Neural cell (in vitro differentiated cells): Measurements from ENCODE around the gene ARPC4. TPM values are rescaled to one million over a fixed set of nuclear protein-coding genes. Genes with fewer than 3 reads are reported as not detected.

Experiments
- H2AFZ ChIP-seq: fragments of 200-600, 300-800 bp; sonication (generic), shearing (Covaris generic); 2 replicates; pipeline ENCODE4 v1.6.0; 2014; ENCODE audit warnings: low read depth, mild to moderate bottlenecking, antibody characterized with exemption, low read length, moderate library complexity
- H3F3A ChIP-seq: fragments of 200-600 bp; shearing (Covaris generic); 2 replicates; pipeline ENCODE4 v1.6.1; 2016; ENCODE audit warnings: mild to moderate bottlenecking, moderate library complexity, mixed read lengths, antibody characterized with exemption, low read length; ENCODE audit not compliant: insufficient read depth, poor library complexity, severe bottlenecking
- H3K27ac ChIP-seq: fragments of 200-600, 300-800 bp; sonication (generic), shearing (Covaris generic); 2 replicates; pipeline ENCODE4 v1.5.1; 2014; ENCODE audit warnings: mild to moderate bottlenecking, low read length, moderate library complexity
- H3K27me3 ChIP-seq: fragments of 300-800, 200-600 bp; sonication (generic), shearing (Covaris generic); 2 replicates; pipeline ENCODE4 v1.6.0; 2014; ENCODE audit warnings: mild to moderate bottlenecking, low read depth, low read length, moderate library complexity; ENCODE audit not compliant: insufficient read depth
- H3K36me3 ChIP-seq: fragments of 300-800, 200-600 bp; sonication (generic), shearing (Covaris generic); 2 replicates; pipeline ENCODE4 v1.5.1; 2014; ENCODE audit warnings: mild to moderate bottlenecking, antibody characterized with exemption, low read length, moderate library complexity; ENCODE audit not compliant: insufficient read depth
- H3K4me2 ChIP-seq: fragments of 300-800, 200-600 bp; sonication (generic), shearing (Covaris generic); 2 replicates; pipeline ENCODE4 v1.6.0; 2014; ENCODE audit warnings: mild to moderate bottlenecking, low read length
- H3K4me3 ChIP-seq: fragments of 300-800, 200-600 bp; sonication (generic), shearing (Covaris generic); 2 replicates; pipeline ENCODE4 v1.5.1; 2014; ENCODE audit warnings: mild to moderate bottlenecking, low read length, moderate library complexity
- H3K79me2 ChIP-seq: fragments of 200-600 bp; shearing (Covaris generic); replicated peaks from 2 replicates; pipeline ENCODE4 v1.6.0; 2014; ENCODE audit warnings: mild to moderate bottlenecking, low read length, moderate library complexity; ENCODE audit not compliant: insufficient read depth
- H3K9ac ChIP-seq: fragments of 300-800, 200-600 bp; sonication (generic), shearing (Covaris generic); 2 replicates; pipeline ENCODE4 v1.6.1; 2016; ENCODE audit warnings: mild to moderate bottlenecking, low read length, mixed read lengths
- H3K9me2 ChIP-seq: fragments of 200-600 bp; shearing (Covaris generic); 2 replicates; pipeline ENCODE4 v1.6.1; 2016; ENCODE audit warnings: mild to moderate bottlenecking, low read length, mixed read lengths; ENCODE audit not compliant: insufficient read depth
- H3K9me3 ChIP-seq: fragments of 200-600, 300-800 bp; sonication (generic), shearing (Covaris generic); 2 replicates; pipeline ENCODE4 v1.6.1; 2016; ENCODE audit warnings: mild to moderate bottlenecking, mixed run types, low read length, moderate library complexity, mixed read lengths
- H4K20me1 ChIP-seq: fragments of 200-600 bp; shearing (Covaris generic); 2 replicates; pipeline ENCODE4 v1.6.1; 2016; ENCODE audit warnings: mild to moderate bottlenecking, mixed run types; ENCODE audit not compliant: insufficient read depth
- EP300 ChIP-seq: fragments of 450-650 bp; conservative IDR thresholded peaks from 2 replicates; pipeline ENCODE4 v1.6.1; 2014; ENCODE audit warnings: antibody characterized with exemption, mild to moderate bottlenecking, moderate library complexity; ENCODE audit not compliant: poor library complexity, severe bottlenecking
- EZH2 ChIP-seq: fragments of 200-600, 300-800 bp; shearing (Covaris generic), sonication (generic); IDR thresholded peaks from 2 replicates; pipeline ENCODE4 v1.6.1; 2014; ENCODE audit warnings: antibody characterized with exemption, low read length, borderline replicate concordance, mild to moderate bottlenecking; ENCODE audit not compliant: insufficient read depth, poor library complexity, severe bottlenecking
- MXI1 ChIP-seq: fragments of 450-650 bp; conservative IDR thresholded peaks from 2 replicates; pipeline ENCODE4 v1.6.1; 2014; ENCODE audit warnings: antibody characterized with exemption, mild to moderate bottlenecking; ENCODE audit not compliant: poor library complexity, severe bottlenecking
- POLR2AphosphoS5 ChIP-seq: IDR thresholded peaks from 2 replicates; pipeline ENCODE4 v1.6.1; 2012
- RAD21 ChIP-seq: fragments of 450-650 bp; conservative IDR thresholded peaks from 2 replicates; pipeline ENCODE4 v1.6.1; 2014; ENCODE audit warnings: antibody characterized with exemption, mild to moderate bottlenecking, moderate library complexity
- SMC3 ChIP-seq: fragments of 450-650 bp; conservative IDR thresholded peaks from 2 replicates; pipeline ENCODE4 v1.6.1; 2014; ENCODE audit warnings: antibody characterized with exemption, mild to moderate bottlenecking, moderate library complexity; ENCODE audit not compliant: poor library complexity
- TAF1 ChIP-seq: IDR thresholded peaks from 2 replicates; pipeline ENCODE4 v1.6.1; 2012; ENCODE audit warnings: low read depth
- polyA plus RNA-seq: library from polyadenylated mRNA; depleted of rRNA; stranded (reverse); fragments of >200 nt; gene quantifications from 2 replicates; pipeline ENCODE4 v1.2.3, GENCODE V29; 2014
- TF ChIP-seq, protein P1 (sequence below): IDR thresholded peaks from 2 replicates; pipeline ENCODE4 v1.6.1; 2012; ENCODE audit warnings: borderline replicate concordance
- TF ChIP-seq, protein P2 (sequence below): fragments of 450-650 bp; IDR thresholded peaks from 2 replicates; pipeline ENCODE4 v1.5.1; 2014; ENCODE audit warnings: antibody characterized with exemption, mild to moderate bottlenecking, moderate library complexity; ENCODE audit not compliant: poor library complexity, severe bottlenecking

The ARPC4 gene
- polyA plus RNA-seq, 1 donor from 2014 or later, result 179 TPM

DNA sequence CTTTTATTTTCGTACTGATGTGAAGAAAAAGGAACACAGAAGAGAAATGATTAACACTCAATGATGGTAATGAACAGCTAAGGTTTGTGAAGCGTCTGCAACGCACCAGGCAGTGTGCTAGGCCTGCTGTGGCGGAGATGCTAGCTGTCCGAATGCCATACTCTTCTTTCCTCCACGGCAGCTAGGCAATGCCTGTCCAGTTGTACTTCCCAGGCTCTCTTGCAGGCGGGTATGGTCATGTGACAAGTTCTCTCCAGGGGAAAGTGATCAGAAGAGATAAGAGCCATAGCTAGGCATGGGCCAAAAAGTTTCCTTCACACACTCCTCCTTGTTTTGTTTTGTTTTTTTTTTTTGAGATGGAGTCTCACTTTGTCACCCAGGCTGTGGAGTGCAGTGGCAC is 7.3 kb upstream of the ARPC4 start:
- H3K9me2 ChIP-seq, result no peaks in the 10 kb centered on the region
- H3F3A ChIP-seq, result no peaks in the 10 kb centered on the region
- H3K9me3 ChIP-seq, result no peaks in the 10 kb centered on the region
- H3K36me3 ChIP-seq, result peaks cover under 1% of the 10 kb centered on the region
- TF ChIP-seq POLR2AphosphoS5, result no peak
- TF ChIP-seq, protein P1, sequence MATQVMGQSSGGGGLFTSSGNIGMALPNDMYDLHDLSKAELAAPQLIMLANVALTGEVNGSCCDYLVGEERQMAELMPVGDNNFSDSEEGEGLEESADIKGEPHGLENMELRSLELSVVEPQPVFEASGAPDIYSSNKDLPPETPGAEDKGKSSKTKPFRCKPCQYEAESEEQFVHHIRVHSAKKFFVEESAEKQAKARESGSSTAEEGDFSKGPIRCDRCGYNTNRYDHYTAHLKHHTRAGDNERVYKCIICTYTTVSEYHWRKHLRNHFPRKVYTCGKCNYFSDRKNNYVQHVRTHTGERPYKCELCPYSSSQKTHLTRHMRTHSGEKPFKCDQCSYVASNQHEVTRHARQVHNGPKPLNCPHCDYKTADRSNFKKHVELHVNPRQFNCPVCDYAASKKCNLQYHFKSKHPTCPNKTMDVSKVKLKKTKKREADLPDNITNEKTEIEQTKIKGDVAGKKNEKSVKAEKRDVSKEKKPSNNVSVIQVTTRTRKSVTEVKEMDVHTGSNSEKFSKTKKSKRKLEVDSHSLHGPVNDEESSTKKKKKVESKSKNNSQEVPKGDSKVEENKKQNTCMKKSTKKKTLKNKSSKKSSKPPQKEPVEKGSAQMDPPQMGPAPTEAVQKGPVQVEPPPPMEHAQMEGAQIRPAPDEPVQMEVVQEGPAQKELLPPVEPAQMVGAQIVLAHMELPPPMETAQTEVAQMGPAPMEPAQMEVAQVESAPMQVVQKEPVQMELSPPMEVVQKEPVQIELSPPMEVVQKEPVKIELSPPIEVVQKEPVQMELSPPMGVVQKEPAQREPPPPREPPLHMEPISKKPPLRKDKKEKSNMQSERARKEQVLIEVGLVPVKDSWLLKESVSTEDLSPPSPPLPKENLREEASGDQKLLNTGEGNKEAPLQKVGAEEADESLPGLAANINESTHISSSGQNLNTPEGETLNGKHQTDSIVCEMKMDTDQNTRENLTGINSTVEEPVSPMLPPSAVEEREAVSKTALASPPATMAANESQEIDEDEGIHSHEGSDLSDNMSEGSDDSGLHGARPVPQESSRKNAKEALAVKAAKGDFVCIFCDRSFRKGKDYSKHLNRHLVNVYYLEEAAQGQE, result no peak
- TF ChIP-seq EZH2, result no peak
- TF ChIP-seq SMC3, result no peak
- TF ChIP-seq RAD21, result no peak
- no peak for TF ChIP-seq TAF1
- no peak for TF ChIP-seq MXI1
- TF ChIP-seq EP300, result no peak
- TF ChIP-seq, protein P2, sequence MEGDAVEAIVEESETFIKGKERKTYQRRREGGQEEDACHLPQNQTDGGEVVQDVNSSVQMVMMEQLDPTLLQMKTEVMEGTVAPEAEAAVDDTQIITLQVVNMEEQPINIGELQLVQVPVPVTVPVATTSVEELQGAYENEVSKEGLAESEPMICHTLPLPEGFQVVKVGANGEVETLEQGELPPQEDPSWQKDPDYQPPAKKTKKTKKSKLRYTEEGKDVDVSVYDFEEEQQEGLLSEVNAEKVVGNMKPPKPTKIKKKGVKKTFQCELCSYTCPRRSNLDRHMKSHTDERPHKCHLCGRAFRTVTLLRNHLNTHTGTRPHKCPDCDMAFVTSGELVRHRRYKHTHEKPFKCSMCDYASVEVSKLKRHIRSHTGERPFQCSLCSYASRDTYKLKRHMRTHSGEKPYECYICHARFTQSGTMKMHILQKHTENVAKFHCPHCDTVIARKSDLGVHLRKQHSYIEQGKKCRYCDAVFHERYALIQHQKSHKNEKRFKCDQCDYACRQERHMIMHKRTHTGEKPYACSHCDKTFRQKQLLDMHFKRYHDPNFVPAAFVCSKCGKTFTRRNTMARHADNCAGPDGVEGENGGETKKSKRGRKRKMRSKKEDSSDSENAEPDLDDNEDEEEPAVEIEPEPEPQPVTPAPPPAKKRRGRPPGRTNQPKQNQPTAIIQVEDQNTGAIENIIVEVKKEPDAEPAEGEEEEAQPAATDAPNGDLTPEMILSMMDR, result no peak
- H4K20me1 ChIP-seq, result no peaks in the 10 kb centered on the region
- H3K27me3 ChIP-seq, result no peaks in the 10 kb centered on the region
- no peak overlapping the region for H3K27ac ChIP-seq
- no peak overlapping the region for H2AFZ ChIP-seq
- H3K4me3 ChIP-seq, result no peak overlapping the region
- no peak overlapping the region for H3K4me2 ChIP-seq
- H3K79me2 ChIP-seq, result no peaks in the 10 kb centered on the region
- H3K9ac ChIP-seq, result no peak overlapping the region

GRCh38 chr3:9786209-9786739 is 6.6 kb upstream of the ARPC4 start:
- no peak overlapping the region for H3K27ac ChIP-seq
- H3K27me3 ChIP-seq, result no peaks in the 10 kb centered on the region
- H3K9ac ChIP-seq, result no peak overlapping the region
- H3K4me3 ChIP-seq, result no peak overlapping the region
- no peaks in the 10 kb centered on the region for H3K9me2 ChIP-seq
- H2AFZ ChIP-seq, result no peak overlapping the region
- no peaks in the 10 kb centered on the region for H3K79me2 ChIP-seq
- H3F3A ChIP-seq, result no peaks in the 10 kb centered on the region
- no peaks in the 10 kb centered on the region for H4K20me1 ChIP-seq
- peaks cover 5% of the 10 kb centered on the region for H3K36me3 ChIP-seq
- TF ChIP-seq, protein P1, result no peak
- no peak for TF ChIP-seq POLR2AphosphoS5
- TF ChIP-seq TAF1, result no peak
- TF ChIP-seq, protein P2, result no peak
- no peak for TF ChIP-seq RAD21
- no peak for TF ChIP-seq MXI1
- no peak for TF ChIP-seq SMC3
- no peak for TF ChIP-seq EP300
- no peak for TF ChIP-seq EZH2
- H3K9me3 ChIP-seq, result no peaks in the 10 kb centered on the region
- no peak overlapping the region for H3K4me2 ChIP-seq
